ENCODE measurements around the gene ZPBP. TPM values are rescaled to one million over a fixed set of nuclear protein-coding genes. Genes with fewer than 3 reads are reported as not detected.

The ZPBP gene
- total RNA-seq, 1 donor: not detected

GRCh38 chr7:50088463-50089129 lies 4.5 kb downstream of the ZPBP start:
- no peak overlapping the region for H3K4me3 ChIP-seq (ENCODE audit: low read depth, low read length)
- no peak for DNase-seq (ENCODE audit: low read depth)
- no peak for TF ChIP-seq CTCF (IDR thresholded peaks at IDR 0.05; ENCODE audit: insufficient read depth, low read length)

GRCh38 chr7:50085344-50085743 lies 7.7 kb downstream of the ZPBP start:
- no peak for TF ChIP-seq CTCF (IDR thresholded peaks at IDR 0.05; ENCODE audit: insufficient read depth, low read length)
- no peak for DNase-seq (ENCODE audit: low read depth)
- H3K4me3 ChIP-seq (ENCODE audit: low read depth, low read length): no peak overlapping the region

GRCh38 chr7:50073093-50073492 lies 20.0 kb downstream of the ZPBP start:
- TF ChIP-seq CTCF (IDR thresholded peaks at IDR 0.05; ENCODE audit: insufficient read depth, low read length): no peak
- DNase-seq (ENCODE audit: low read depth): no peak
- H3K4me3 ChIP-seq (ENCODE audit: low read depth, low read length): no peak overlapping the region

GRCh38 chr7:50069613-50070012 lies 23.4 kb downstream of the ZPBP start:
- no peak for TF ChIP-seq CTCF (IDR thresholded peaks at IDR 0.05; ENCODE audit: insufficient read depth, low read length)
- peak; percentile 28 for DNase-seq (ENCODE audit: low read depth)
- peak overlapping the region; percentile 56 for H3K4me3 ChIP-seq (ENCODE audit: low read depth, low read length)

- peak; percentile 60 for DNase-seq (ENCODE audit: low read depth)
- TF ChIP-seq CTCF (IDR thresholded peaks at IDR 0.05; ENCODE audit: insufficient read depth, low read length): no peak
- peak overlapping the region; percentile 56 for H3K4me3 ChIP-seq (ENCODE audit: low read depth, low read length)
Measured at GRCh38 chr7:50068850-50069551, 24.0 kb downstream of the ZPBP start.

GRCh38 chr7:50068026-50068425 lies 25.0 kb downstream of the ZPBP start:
- peak; percentile 38 for TF ChIP-seq CTCF (IDR thresholded peaks at IDR 0.05; ENCODE audit: insufficient read depth, low read length)
- H3K4me3 ChIP-seq (ENCODE audit: low read depth, low read length): no peak overlapping the region
- peak; percentile 7 for DNase-seq (ENCODE audit: low read depth)
